ENCODE measurements around the gene MGAT4B. TPM values are rescaled to one million over a fixed set of nuclear protein-coding genes. Genes with fewer than 3 reads are reported as not detected.

The MGAT4B gene
- total RNA-seq, 1 experiment from 2014 or later: 59.5 TPM

- H3K4me3 ChIP-seq (ENCODE audit: low read depth, low read length, poor library complexity, severe bottlenecking): no peak overlapping the region
- ChIA-PET CTCF (no interaction called here), POLR2A (ENCODE audit: low non-redundant PET) (no interaction called here)
- no peak for DNase-seq (ENCODE audit: low spot score)
- H3K9me3 ChIP-seq (ENCODE audit: low read depth, low read length, poor library complexity, severe bottlenecking): no peaks in the 10 kb centered on the region
- H3K4me1 ChIP-seq (ENCODE audit: insufficient read depth, low read length, poor library complexity, severe bottlenecking): no peaks in the 10 kb centered on the region
- H3K27me3 ChIP-seq (replicated peaks; ENCODE audit: insufficient read depth, low read depth, low read length, poor library complexity): no peaks in the 10 kb centered on the region
- H3K36me3 ChIP-seq (ENCODE audit: insufficient read depth, low read length, poor library complexity, severe bottlenecking): peaks cover 11% of the 10 kb centered on the region
- no TSS peak for BruUV-seq (replicated peaks)
- intact Hi-C loops (cut with micrococcal nuclease; ENCODE audit: unreplicated experiment): loop anchor here (2.0 kb wide), 1 partner anchor 34 kb away; no protein-coding TSS in a partner anchor
- no peak overlapping the region for H3K27ac ChIP-seq (ENCODE audit: low read depth, low read length, poor library complexity, severe bottlenecking)
- TF ChIP-seq CTCF (conservative IDR thresholded peaks at IDR 0.05; ENCODE audit: low read depth, low read length) (no peak), EZH2 (IDR thresholded peaks at IDR 0.05; ENCODE audit: borderline replicate concordance, low read depth, low read length, poor library complexity, severe bottlenecking) (no peak)
These were observed 9.6 kb downstream of the MGAT4B start for GRCh38 chr5:179796877-179797608.

GRCh38 chr5:179795863-179796833 lies 10.5 kb downstream of the MGAT4B start:
- CTCF ChIA-PET: interaction anchor here (0.6 kb wide), 2 partner anchors 153 to 256 kb away, joined by 3 to 5 read pairs; no protein-coding TSS in a partner anchor
- Histone ChIP-seq H3K4me3 (ENCODE audit: low read depth, low read length, poor library complexity, severe bottlenecking) (peak overlapping the region; percentile 54), H3K36me3 (ENCODE audit: insufficient read depth, low read length, poor library complexity, severe bottlenecking) (peaks cover 11% of the 10 kb centered on the region), H3K4me1 (ENCODE audit: insufficient read depth, low read length, poor library complexity, severe bottlenecking) (no peaks in the 10 kb centered on the region), H3K27me3 (replicated peaks; ENCODE audit: insufficient read depth, low read depth, low read length, poor library complexity) (no peaks in the 10 kb centered on the region), H3K27ac (ENCODE audit: low read depth, low read length, poor library complexity, severe bottlenecking) (peak overlapping the region; percentile 67), H3K9me3 (ENCODE audit: low read depth, low read length, poor library complexity, severe bottlenecking) (no peaks in the 10 kb centered on the region)
- intact Hi-C loops (cut with micrococcal nuclease; ENCODE audit: unreplicated experiment): loop anchor here (2.0 kb wide), 1 partner anchor 33 kb away; no protein-coding TSS in a partner anchor
- BruUV-seq (replicated peaks): no TSS peak
- POLR2A ChIA-PET (ENCODE audit: low non-redundant PET): no interaction called here
- TF ChIP-seq EZH2 (IDR thresholded peaks at IDR 0.05; ENCODE audit: borderline replicate concordance, low read depth, low read length, poor library complexity, severe bottlenecking): no peak
- peak; percentile 51 for TF ChIP-seq CTCF (conservative IDR thresholded peaks at IDR 0.05; ENCODE audit: low read depth, low read length)
- peak; percentile 72 for DNase-seq (ENCODE audit: low spot score)

GRCh38 chr5:179795049-179795862 lies 11.4 kb downstream of the MGAT4B start:
- Histone ChIP-seq H3K27me3 (replicated peaks; ENCODE audit: insufficient read depth, low read depth, low read length, poor library complexity) (no peaks in the 10 kb centered on the region), H3K9me3 (ENCODE audit: low read depth, low read length, poor library complexity, severe bottlenecking) (no peaks in the 10 kb centered on the region), H3K36me3 (ENCODE audit: insufficient read depth, low read length, poor library complexity, severe bottlenecking) (peaks cover 11% of the 10 kb centered on the region), H3K4me3 (ENCODE audit: low read depth, low read length, poor library complexity, severe bottlenecking) (peak overlapping the region; percentile 54), H3K27ac (ENCODE audit: low read depth, low read length, poor library complexity, severe bottlenecking) (no peak overlapping the region), H3K4me1 (ENCODE audit: insufficient read depth, low read length, poor library complexity, severe bottlenecking) (no peaks in the 10 kb centered on the region)
- intact Hi-C loops (cut with micrococcal nuclease; ENCODE audit: unreplicated experiment): no loop called here
- no TSS peak for BruUV-seq (replicated peaks)
- no peak for DNase-seq (ENCODE audit: low spot score)
- ChIA-PET POLR2A (ENCODE audit: low non-redundant PET) (no interaction called here), CTCF (interaction anchor here (0.6 to 1.0 kb wide), 2 partner anchors 32 to 152 kb away, joined by 3 read pairs; no protein-coding TSS in a partner anchor)
- TF ChIP-seq EZH2 (IDR thresholded peaks at IDR 0.05; ENCODE audit: borderline replicate concordance, low read depth, low read length, poor library complexity, severe bottlenecking): no peak
